A673 (cell line): ENCODE results near the gene PREX1. TPM values are rescaled to one million over a fixed set of nuclear protein-coding genes. Genes with fewer than 3 reads are reported as not detected.
A peak's percentile ranks its signal among the peaks of the same experiment; 100 is the strongest.

ENCODE experiments used
- BruUV-seq: library from RNA; stranded (reverse); fragments of 400-500 nt; replicated peaks from 2 replicates; lab custom pipeline; 2021; lab: Mats Ljungman, UMichigan
- CTCF ChIA-PET: fragments of 300-600 bp; sonication (Branson Sonifier 250); formaldehyde crosslinking; loops from one replicate; lab custom pipeline; 2022; ENCODE audit warnings: antibody characterized with exemption; lab: Charles Lee
- POLR2A ChIA-PET: fragments of 300-600 bp; sonication (Branson Sonifier 250); formaldehyde crosslinking; loops from one replicate; lab custom pipeline; 2022; ENCODE audit warnings: antibody characterized with exemption; ENCODE audit not compliant: low non-redundant PET; lab: Charles Lee
- DNase-seq: peaks from one replicate; pipeline ENCODE4 v3.0.0-alpha.2; 2015; ENCODE audit warnings: low spot score
- H3K27ac ChIP-seq: fragments of 200-600 bp; sonication (generic); 2 replicates; pipeline ENCODE4 v1.5.1; 2016; ENCODE audit warnings: mixed run types, low read depth, mild to moderate bottlenecking, mixed read lengths, antibody characterized with exemption, low read length; ENCODE audit not compliant: poor library complexity, severe bottlenecking
- H3K27me3 ChIP-seq: fragments of 200-600 bp; sonication (generic); replicated peaks from 2 replicates; pipeline ENCODE4 v1.6.1; 2017; ENCODE audit warnings: mixed run types, low read depth, mild to moderate bottlenecking, mixed read lengths, antibody characterized with exemption, low read length; ENCODE audit not compliant: insufficient read depth, poor library complexity
- H3K36me3 ChIP-seq: fragments of 200-600 bp; sonication (generic); 2 replicates; pipeline ENCODE4 v1.6.1; 2016; ENCODE audit warnings: mixed run types, mild to moderate bottlenecking, mixed read lengths, antibody characterized with exemption, low read length; ENCODE audit not compliant: insufficient read depth, poor library complexity, severe bottlenecking
- H3K4me1 ChIP-seq: fragments of 200-600 bp; sonication (generic); 2 replicates; pipeline ENCODE4 v1.6.1; 2017; ENCODE audit warnings: mixed run types, mild to moderate bottlenecking, mixed read lengths, antibody characterized with exemption, low read length; ENCODE audit not compliant: insufficient read depth, poor library complexity, severe bottlenecking
- H3K4me3 ChIP-seq: fragments of 200-600 bp; sonication (generic); 2 replicates; pipeline ENCODE4 v1.5.1; 2016; ENCODE audit warnings: low read depth, mixed run types, mild to moderate bottlenecking, mixed read lengths, low read length; ENCODE audit not compliant: poor library complexity, severe bottlenecking
- H3K9me3 ChIP-seq: fragments of 200-600 bp; sonication (generic); 2 replicates; pipeline ENCODE4 v1.6.1; 2016; ENCODE audit warnings: mixed run types, low read depth, mild to moderate bottlenecking, mixed read lengths, antibody characterized with exemption, low read length; ENCODE audit not compliant: poor library complexity, severe bottlenecking
- CTCF ChIP-seq: fragments of 300-800, 200-600 bp; sonication (generic); conservative IDR thresholded peaks from 2 replicates; pipeline ENCODE4 v1.5.1; 2017; ENCODE audit warnings: low read depth, mild to moderate bottlenecking, antibody characterized with exemption, low read length, moderate library complexity, mixed read lengths
- EZH2 ChIP-seq: fragments of 200-600 bp; sonication (generic); IDR thresholded peaks from 2 replicates; pipeline ENCODE4 v1.6.1; 2017; ENCODE audit warnings: borderline replicate concordance, low read depth, mild to moderate bottlenecking, mixed read lengths, antibody characterized with exemption, low read length; ENCODE audit not compliant: poor library complexity, severe bottlenecking
- intact Hi-C: fragments of 100-400 bp; cut with micrococcal nuclease; formaldehyde crosslinking; loops from one replicate; pipeline ENCODE4 v1.10.0; 2022; ENCODE audit not compliant: unreplicated experiment
- total RNA-seq: library from RNA; stranded (reverse); gene quantifications from 2 replicates; pipeline ENCODE4 v1.2.3, GENCODE V29; 2021

PREX1 gene
- total RNA-seq, 1 experiment from 2014 or later = 145 TPM

GRCh38 chr20:48671141-48671540 lies 156.7 kb downstream of the PREX1 start:
- no peak for DNase-seq
- ChIA-PET POLR2A (interaction anchor here (0.6 kb wide), 1 partner anchor 382 kb away, joined by 5 read pairs; no protein-coding TSS in a partner anchor), CTCF (no interaction called here)
- H3K27me3 ChIP-seq = no peaks in the 10 kb centered on the region
- no peak overlapping the region for H3K27ac ChIP-seq
- no peak overlapping the region for H3K4me3 ChIP-seq
- no peak for TF ChIP-seq CTCF
- TF ChIP-seq EZH2 = no peak
- peaks cover 81% of the 10 kb centered on the region for H3K36me3 ChIP-seq
- BruUV-seq = no TSS peak
- peaks cover 3% of the 10 kb centered on the region for H3K9me3 ChIP-seq
- intact Hi-C loops = no loop called here
- no peaks in the 10 kb centered on the region for H3K4me1 ChIP-seq

- Histone ChIP-seq H3K27me3 (no peaks in the 10 kb centered on the region), H3K36me3 (peaks cover 81% of the 10 kb centered on the region), H3K4me3 (no peak overlapping the region), H3K4me1 (no peaks in the 10 kb centered on the region), H3K9me3 (peaks cover 3% of the 10 kb centered on the region), H3K27ac (no peak overlapping the region)
- no peak for TF ChIP-seq CTCF
- TF ChIP-seq EZH2 = no peak
- DNase-seq = no peak
- BruUV-seq = no TSS peak
- POLR2A ChIA-PET = no interaction called here
- intact Hi-C loops = no loop called here
- CTCF ChIA-PET = no interaction called here
Measured at GRCh38 chr20:48669946-48670605, 157.7 kb downstream of the PREX1 start.

- Histone ChIP-seq H3K4me3 (no peak overlapping the region), H3K36me3 (peaks cover 73% of the 10 kb centered on the region), H3K27ac (peak overlapping the region; percentile 57), H3K27me3 (no peaks in the 10 kb centered on the region), H3K4me1 (no peaks in the 10 kb centered on the region), H3K9me3 (peaks cover 3% of the 10 kb centered on the region)
- no peak for DNase-seq
- CTCF ChIA-PET = no interaction called here
- no TSS peak for BruUV-seq
- POLR2A ChIA-PET = no interaction called here
- no peak for TF ChIP-seq CTCF
- no peak for TF ChIP-seq EZH2
- intact Hi-C loops = no loop called here
Measured at GRCh38 chr20:48668451-48668946, 159.3 kb downstream of the PREX1 start.
